ENCODE data around the gene ZNF300. TPM values are rescaled to one million over a fixed set of nuclear protein-coding genes. Genes with fewer than 3 reads are reported as not detected.

Gene ZNF300
- total and polyA plus RNA-seq, 2 donors (not counting 3 experiments of a cell fraction or from before 2014, with no cell fraction given): 4.6 to 9.6 TPM

DNA sequence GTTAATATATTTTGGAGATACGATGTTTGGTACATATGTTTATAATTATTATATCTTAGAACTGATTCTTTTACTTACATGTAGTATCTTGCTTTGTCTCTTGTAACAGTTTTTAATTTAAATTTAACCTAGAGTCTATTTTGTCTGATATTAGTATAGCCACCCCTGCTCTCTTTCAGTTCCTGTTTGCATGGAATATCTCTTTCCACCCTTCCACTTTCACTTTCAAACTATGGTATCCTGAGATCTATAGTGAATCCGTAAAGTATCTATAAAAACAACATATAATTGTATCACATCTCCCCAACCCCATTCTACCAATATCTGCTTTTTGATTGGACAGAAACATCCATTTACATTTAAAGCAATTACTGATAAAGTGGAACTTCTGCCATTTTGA is 51.2 kb downstream of the ZNF300 start:
- Histone ChIP-seq H3K9ac (replicated peaks; ENCODE audit: extremely low read depth, insufficient read depth, low read length) (no peak overlapping the region), H3K4me1 (ENCODE audit: control insufficient read depth, extremely low read depth, insufficient read depth, low read length) (no peaks in the 10 kb centered on the region), H3K4me3 (replicated peaks in 1 of 3; ENCODE audit: insufficient read depth in 1 of 3, low read depth in 1 of 3, low read length in 3 of 3) (no peak overlapping the region), H3K27ac (ENCODE audit: insufficient read depth, low read depth, low read length) (no peak overlapping the region), H2AFZ (ENCODE audit: low read depth, low read length) (no peak overlapping the region), H3K4me2 (ENCODE audit: insufficient read depth, low read length) (no peak overlapping the region), H3K9me1 (replicated peaks; ENCODE audit: control insufficient read depth, extremely low read depth, insufficient read depth, low read length) (no peaks in the 10 kb centered on the region), H3K9me3 (replicated peaks; ENCODE audit: control insufficient read depth, insufficient read depth, low read length) (no peaks in the 10 kb centered on the region), H3K27me3 (ENCODE audit: control insufficient read depth in 2 of 2, insufficient read depth in 2 of 2, low read length in 2 of 2) (peaks cover 8 to 14% of the 10 kb centered on the region in 2 experiments), H4K20me1 (replicated peaks; ENCODE audit: control insufficient read depth, extremely low read depth, insufficient read depth, low read length) (no peaks in the 10 kb centered on the region), H3K79me2 (ENCODE audit: control insufficient read depth, insufficient read depth, low read length) (no peaks in the 10 kb centered on the region), H3K36me3 (ENCODE audit: control insufficient read depth in 2 of 2, extremely low read depth in 1 of 2, insufficient read depth in 2 of 2, low read length in 2 of 2) (no peaks in the 10 kb centered on the region)
- no TSS peak for BruUV-seq (replicated peaks)
- FAIRE-seq (no peak), DNase-seq (ENCODE audit: low read depth, low spot score) (no peak)
- intact Hi-C loops (cut with micrococcal nuclease): no loop called here
- ChIA-PET CTCF (interaction anchor here (1.6 kb wide), 1 partner anchor 153 kb away, joined by 4 read pairs; the partner anchor contains the start of gene RBM22), POLR2A (no interaction called here)
- TF ChIP-seq, protein P1, sequence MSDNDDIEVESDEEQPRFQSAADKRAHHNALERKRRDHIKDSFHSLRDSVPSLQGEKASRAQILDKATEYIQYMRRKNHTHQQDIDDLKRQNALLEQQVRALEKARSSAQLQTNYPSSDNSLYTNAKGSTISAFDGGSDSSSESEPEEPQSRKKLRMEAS (IDR thresholded peaks at IDR 0.05; ENCODE audit: insufficient read depth, insufficient read length): no peak
- TF ChIP-seq JUN (IDR thresholded peaks at IDR 0.05; ENCODE audit: borderline replicate concordance, insufficient read depth, insufficient read length, low read depth): no peak
- TF ChIP-seq, protein P2, sequence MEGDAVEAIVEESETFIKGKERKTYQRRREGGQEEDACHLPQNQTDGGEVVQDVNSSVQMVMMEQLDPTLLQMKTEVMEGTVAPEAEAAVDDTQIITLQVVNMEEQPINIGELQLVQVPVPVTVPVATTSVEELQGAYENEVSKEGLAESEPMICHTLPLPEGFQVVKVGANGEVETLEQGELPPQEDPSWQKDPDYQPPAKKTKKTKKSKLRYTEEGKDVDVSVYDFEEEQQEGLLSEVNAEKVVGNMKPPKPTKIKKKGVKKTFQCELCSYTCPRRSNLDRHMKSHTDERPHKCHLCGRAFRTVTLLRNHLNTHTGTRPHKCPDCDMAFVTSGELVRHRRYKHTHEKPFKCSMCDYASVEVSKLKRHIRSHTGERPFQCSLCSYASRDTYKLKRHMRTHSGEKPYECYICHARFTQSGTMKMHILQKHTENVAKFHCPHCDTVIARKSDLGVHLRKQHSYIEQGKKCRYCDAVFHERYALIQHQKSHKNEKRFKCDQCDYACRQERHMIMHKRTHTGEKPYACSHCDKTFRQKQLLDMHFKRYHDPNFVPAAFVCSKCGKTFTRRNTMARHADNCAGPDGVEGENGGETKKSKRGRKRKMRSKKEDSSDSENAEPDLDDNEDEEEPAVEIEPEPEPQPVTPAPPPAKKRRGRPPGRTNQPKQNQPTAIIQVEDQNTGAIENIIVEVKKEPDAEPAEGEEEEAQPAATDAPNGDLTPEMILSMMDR (IDR thresholded peaks at IDR 0.05; ENCODE audit: extremely low read depth in 1 of 2, insufficient read depth in 1 of 2, low read depth in 1 of 2, low read length in 2 of 2): no peak
- no peak for TF ChIP-seq FOS (IDR thresholded peaks at IDR 0.05; ENCODE audit: borderline replicate concordance, insufficient read depth, low read length)
- TF ChIP-seq POLR2AphosphoS5 (IDR thresholded peaks at IDR 0.05; ENCODE audit: insufficient read depth, low read depth, low read length): no peak
- dilution Hi-C loops (cut with MboI; ENCODE audit: extremely low pct_ligation_motif_present, low sequenced_read_pairs): no loop called here

DNA sequence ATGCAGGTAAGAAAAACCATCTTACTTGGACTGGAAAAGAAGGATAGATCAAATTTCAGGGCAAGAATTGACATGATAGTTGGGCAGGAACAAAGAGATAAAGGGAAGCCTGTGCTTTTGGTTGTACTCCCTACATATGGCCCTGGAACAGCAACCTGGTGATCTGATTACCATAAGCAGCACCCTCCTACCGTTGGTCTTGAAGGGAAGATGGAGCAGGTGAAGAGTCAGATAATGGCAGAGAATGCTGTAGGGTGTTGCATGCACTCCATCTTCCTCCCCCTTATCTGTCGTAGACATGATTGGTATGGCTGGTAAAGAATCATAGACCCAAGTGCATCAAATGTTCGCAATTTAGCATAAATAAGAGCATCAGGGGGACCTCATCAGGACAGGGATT is 53.7 kb downstream of the ZNF300 start:
- ChIA-PET POLR2A (no interaction called here), CTCF (no interaction called here)
- FAIRE-seq: no peak

More for the DNA sequence above, 53.7 kb downstream of the ZNF300 start:
- Histone ChIP-seq H3K9me3 (replicated peaks; ENCODE audit: control insufficient read depth, insufficient read depth, low read length) (no peaks in the 10 kb centered on the region), H3K4me1 (ENCODE audit: control insufficient read depth, extremely low read depth, insufficient read depth, low read length) (no peaks in the 10 kb centered on the region), H3K9me1 (replicated peaks; ENCODE audit: control insufficient read depth, extremely low read depth, insufficient read depth, low read length) (no peaks in the 10 kb centered on the region), H3K27me3 (ENCODE audit: control insufficient read depth in 2 of 2, insufficient read depth in 2 of 2, low read length in 2 of 2) (peaks cover 8 to 14% of the 10 kb centered on the region in 2 experiments), H2AFZ (ENCODE audit: low read depth, low read length) (no peak overlapping the region), H3K27ac (ENCODE audit: insufficient read depth, low read depth, low read length) (no peak overlapping the region), H3K36me3 (ENCODE audit: control insufficient read depth in 2 of 2, extremely low read depth in 1 of 2, insufficient read depth in 2 of 2, low read length in 2 of 2) (no peaks in the 10 kb centered on the region), H3K79me2 (ENCODE audit: control insufficient read depth, insufficient read depth, low read length) (no peaks in the 10 kb centered on the region), H3K9ac (replicated peaks; ENCODE audit: extremely low read depth, insufficient read depth, low read length) (no peak overlapping the region), H4K20me1 (replicated peaks; ENCODE audit: control insufficient read depth, extremely low read depth, insufficient read depth, low read length) (no peaks in the 10 kb centered on the region), H3K4me2 (ENCODE audit: insufficient read depth, low read length) (no peak overlapping the region), H3K4me3 (replicated peaks in 1 of 3; ENCODE audit: insufficient read depth in 1 of 3, low read depth in 1 of 3, low read length in 3 of 3) (no peak overlapping the region)
- no peak for TF ChIP-seq EZH2 (IDR thresholded peaks at IDR 0.05; ENCODE audit: borderline replicate concordance, low read depth, low read length, severe bottlenecking)
- no peak for TF ChIP-seq JUN (IDR thresholded peaks at IDR 0.05; ENCODE audit: borderline replicate concordance, insufficient read depth, insufficient read length, low read depth)
- no peak for TF ChIP-seq FOS (IDR thresholded peaks at IDR 0.05; ENCODE audit: borderline replicate concordance, insufficient read depth, low read length)
- TF ChIP-seq POLR2A (IDR thresholded peaks at IDR 0.05; ENCODE audit: low read depth, low read length): no peak
- intact Hi-C loops (cut with micrococcal nuclease) (no loop called here), dilution Hi-C loops (cut with MboI; ENCODE audit: extremely low pct_ligation_motif_present, low sequenced_read_pairs) (no loop called here)
- BruUV-seq (replicated peaks): no TSS peak
- no peak for DNase-seq (ENCODE audit: low read depth, low spot score)

All from endothelial cell of umbilical vein (primary cell).